Measurements from ENCODE around the gene DLEC1.
A peak's percentile ranks its signal among the peaks of the same experiment; 100 is the strongest.
"Not testable (repeated sequence)": the region's sequence is repeated elsewhere in the genome, so short reads cannot be mapped to it uniquely, and the experiment has no call there.

Gene DLEC1

DNA sequence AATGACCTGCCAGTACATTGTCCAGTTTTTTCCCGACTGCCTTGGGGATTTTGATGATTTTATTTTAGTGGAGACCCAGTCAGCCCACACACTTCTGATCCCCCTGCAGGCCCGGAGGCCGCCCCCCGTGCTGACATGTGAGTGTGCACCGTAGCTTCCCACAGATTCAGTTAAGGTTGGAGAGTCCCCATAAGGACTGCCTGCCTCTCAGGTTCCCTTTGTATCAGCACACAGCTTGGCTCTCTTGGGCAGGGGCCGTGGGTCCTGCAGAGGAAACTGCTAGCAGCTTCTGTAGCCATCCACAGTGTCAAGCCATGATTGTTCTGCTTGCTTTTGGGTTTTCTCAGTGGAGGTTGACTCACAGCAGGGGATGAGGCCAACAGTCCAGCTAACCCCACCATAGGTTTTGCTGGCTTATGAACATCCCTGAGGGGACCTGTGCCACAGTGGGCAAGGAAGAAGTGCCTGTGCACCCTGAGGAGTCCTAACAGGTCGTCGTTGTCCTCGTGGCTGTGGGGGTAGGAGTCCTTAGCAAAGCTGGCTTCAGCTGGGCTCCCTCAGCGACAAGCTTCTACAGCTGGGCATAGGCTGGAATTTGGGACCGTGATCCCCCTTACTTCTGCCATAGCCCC, 46.4 kb downstream of the DLEC1 start:
- no peak for DNase-seq

DNA sequence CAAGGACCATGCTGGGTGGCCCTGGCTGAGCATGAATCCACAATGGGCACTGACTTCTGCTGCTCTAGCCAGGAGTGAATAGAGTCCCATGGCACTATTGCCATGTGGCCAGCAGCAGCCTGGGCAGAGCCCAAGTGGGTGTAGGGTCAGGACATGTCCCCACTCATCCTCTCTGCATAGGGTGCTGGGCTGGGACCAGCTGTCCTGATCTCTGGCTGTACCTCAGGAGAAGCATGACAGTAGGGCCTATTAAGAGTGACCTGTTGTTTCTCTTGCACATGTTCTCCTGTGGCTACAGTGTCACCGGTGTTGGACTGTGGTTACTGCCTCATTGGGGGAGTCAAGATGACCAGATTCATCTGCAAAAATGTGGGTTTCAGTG, 46.9 kb downstream of the DLEC1 start:
- no peak for DNase-seq

DNA sequence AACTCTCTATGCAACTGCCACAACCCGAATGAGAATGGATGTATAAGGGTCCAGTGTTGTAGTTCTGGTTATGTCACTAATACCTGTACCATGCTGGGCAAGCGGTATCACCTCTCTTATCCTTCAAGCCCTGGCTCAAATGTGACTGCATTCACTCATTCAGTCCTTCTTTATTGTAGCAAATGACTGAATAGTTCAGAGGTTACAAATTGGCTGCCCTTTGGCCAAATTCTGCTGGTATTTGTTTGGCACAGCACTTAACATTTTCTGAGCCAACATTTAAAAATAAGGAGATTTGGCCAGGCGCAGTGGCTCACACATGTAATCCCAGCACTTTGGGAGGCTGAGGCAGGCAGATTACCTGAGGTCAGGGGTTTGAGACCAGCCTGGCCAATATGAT, 47.5 kb downstream of the DLEC1 start:
- no peak for DNase-seq

DNA sequence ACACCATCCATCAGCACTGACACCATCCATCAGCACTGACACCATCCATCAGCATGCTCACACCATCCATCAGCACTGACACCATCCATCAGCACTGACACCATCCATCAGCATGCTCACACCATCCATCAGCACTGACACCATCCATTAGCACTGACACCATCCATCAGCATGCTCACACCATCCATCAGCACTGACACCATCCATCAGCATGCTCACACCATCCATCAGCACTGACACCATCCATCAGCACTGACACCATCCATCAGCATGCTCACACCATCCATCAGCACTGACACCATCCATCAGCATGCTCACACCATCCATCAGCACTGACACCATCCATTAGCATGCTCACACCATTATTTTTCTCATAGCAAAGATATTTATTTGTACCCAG, 48.3 kb downstream of the DLEC1 start:
- DNase-seq, result not testable (repeated sequence)

DNA sequence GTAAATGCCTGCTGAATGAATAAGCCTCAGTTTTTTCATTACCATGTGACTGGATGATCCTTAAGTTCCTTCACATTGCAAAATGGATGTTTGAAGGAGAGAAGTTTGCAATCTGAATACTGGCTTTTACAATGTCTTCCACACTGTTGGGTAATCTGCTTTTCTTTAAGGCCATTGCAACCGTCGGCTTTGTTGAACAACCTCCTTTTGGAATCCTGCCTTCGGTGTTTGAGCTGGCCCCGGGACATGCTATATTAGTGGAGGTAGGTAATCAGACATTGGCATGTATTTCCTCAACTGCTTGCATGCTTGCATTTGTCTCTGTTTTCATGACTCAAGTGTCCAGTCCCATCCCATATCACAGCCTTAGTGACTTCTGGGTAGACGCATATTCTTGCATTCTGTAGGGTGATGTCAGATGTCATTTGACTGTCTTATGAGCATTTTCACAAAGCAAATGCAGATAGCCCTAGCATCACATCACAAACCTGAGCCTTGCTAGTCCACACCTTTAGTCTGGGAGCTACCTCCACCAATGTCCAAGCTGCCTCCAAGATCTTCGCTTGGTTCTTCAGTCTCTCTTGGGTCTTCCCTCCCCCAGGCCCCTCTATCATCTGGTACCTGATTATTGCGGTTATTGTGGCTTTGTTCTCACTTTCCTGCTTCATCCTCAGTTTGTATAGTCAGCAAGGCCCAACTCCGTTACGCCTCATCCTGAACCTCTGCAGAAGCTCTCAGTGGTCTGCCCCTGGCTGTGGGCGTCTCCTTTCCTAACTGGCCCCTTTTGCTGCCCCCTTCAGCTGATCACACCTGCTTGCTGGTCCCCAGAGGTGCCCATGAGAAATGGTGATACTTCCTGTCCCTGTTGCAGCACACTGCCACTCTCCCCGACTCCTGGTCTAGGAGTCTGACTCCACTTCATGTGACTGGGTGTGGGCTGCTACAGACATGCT, 49.4 kb downstream of the DLEC1 start:
- DNase-seq, result no peak

DNA sequence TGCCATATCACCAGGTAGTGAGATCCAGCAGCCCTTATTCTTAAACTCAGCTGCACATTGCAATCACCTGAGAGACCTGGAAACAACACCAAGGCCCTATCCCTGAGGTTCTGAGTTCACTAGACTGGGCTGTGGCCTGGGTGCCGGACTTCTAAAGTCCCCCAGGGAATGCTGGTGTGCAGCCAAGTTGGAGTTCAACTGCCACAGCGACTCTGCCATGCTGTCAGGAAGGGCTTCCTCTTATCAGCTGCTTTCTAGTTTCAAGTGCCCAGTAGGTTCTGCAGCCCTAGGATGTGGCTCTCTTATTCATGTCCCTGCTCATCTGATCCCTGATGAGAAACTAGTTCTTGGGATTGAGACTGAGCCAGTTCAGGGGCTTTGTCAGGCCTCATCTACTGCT, 50.2 kb downstream of the DLEC1 start:
- DNase-seq, result no peak

DNA sequence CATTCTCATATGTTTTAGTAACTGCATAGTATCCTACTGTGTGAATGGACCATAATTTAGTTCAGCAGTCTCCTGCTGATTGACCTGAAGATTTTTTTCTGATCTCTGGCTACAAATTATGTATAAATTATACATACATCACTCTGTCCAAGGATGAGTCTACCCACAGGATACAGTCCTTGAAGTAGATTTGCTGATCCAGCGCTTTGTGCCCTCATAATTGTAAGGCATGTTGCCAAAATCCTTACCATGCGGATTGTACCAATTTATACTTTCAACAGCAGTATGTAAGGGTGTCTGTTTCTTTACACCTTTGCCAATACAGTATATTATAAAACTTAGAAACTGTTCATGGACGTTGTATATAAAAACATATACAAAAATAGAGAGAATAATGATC, 51.4 kb downstream of the DLEC1 start:
- no peak for DNase-seq

DNA sequence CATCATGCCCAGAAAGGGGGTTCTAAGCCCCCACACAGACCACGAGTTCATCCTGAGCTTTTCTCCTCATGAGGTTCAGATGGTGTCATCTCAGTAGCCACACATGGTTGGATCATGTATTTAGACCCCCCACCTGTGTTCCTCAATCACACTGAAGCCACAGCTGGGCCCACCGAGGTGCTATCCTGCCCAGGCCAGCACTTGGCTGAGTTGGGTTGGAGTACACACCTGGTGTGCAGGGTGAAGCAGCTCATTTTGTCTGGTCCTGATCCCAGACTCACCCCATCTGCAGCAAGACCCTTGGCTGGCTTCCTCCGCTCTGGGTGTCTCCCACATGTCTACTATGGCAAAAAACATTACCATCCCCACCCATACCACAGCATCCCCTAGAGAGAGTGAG, 56.0 kb downstream of the DLEC1 start:
- no peak for DNase-seq

DNA sequence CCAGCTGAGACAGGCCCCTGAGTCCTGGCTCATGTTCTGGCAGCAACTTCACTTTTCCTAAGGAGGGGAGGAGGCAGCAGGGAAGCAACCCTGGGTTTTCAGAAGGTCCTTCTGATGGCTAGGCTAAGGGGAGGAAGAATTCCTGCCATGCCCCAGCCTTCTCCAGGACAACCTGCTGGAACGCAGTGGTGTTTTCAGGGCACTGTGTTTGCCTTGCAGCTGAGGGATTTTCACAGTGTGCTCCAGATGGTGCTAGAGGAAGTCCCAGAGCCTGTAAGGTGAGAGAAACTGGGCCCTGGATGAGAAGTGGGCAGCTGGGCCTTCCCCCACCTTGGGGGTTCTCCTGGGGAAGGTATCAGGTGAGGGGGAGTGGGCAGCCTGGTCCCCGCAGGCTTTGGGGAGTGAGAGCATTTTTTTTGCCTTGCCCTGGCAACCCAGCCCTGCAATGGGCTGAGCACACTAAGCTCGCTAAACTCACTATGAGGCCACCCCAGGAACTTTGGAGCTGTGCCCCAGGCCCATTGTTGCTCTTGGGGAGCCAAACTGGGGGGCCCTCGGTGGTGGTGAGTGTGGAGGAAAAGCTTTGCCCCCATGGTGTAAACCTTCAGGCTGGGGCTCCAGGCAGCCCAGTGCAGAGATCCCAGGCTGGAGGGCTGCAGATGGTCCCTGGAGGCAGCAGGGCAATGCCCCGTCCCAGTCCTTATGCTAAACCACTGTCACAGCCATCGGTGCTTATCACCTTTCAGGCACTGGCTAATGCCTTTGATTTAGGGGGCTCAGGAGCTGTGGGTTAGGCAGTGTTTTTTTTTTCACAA, 56.9 kb downstream of the DLEC1 start:
- DNase-seq, result no peak

DNA sequence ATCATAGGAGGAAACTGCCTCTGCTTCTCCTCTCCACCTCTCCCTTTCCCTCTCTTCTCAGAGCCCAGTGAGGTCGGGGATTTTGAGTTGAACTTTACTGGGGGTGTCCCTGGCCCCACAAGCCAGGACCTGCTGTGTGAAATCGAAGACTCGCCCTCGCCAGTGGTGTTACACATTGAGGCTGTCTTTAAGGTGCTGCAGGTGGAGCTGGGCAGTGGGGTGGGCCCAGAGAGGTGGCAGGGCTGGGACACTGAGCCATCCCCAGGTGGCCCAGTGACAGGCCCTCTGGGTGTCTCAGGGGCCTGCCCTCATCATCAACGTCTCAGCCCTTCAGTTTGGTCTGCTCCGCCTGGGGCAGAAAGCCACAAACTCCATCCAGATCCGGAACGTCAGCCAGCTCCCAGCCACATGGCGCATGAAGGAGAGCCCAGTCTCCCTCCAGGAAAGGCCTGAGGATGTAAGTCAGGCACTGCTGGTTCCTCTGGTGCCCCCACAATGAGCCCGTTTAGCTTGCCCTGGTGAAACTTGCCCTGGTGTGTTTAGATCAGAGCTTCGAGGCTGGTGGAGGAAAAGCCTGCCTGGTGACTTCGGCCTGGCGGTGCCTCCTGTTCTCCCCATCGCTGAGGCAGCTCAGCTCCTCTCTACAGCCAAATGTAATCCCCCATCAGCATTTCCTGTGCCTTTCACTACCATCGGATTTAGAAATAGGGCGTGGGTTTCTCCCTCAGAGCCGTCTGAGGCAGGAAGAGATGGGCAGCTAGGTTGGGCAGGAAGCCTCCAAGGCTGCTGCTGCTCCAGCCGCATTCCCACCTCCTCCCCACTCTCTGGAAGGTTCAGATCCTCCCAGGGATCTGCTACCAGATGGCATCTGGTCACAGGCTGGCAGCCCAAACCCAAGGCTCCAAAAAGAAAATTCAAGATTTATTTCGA, 58.7 kb downstream of the DLEC1 start:
- no peak for DNase-seq

DNA sequence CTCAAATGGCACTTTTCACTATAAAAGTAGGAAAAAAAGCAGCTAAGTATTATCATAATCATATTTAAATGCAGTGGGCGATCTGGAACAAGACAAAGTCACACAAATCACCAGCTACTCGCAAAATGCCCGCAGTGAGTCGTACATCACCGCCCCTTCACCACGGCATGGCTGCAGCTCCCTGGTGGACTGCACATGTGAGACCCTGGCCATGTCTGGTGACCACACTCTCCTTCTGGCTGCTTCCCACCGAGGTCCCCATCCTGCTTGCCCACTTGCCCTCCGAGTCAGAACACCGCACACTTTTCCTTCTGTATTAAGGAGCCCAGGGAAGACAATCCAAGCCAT, 59.3 kb downstream of the DLEC1 start:
- DNase-seq, result no peak

DNA sequence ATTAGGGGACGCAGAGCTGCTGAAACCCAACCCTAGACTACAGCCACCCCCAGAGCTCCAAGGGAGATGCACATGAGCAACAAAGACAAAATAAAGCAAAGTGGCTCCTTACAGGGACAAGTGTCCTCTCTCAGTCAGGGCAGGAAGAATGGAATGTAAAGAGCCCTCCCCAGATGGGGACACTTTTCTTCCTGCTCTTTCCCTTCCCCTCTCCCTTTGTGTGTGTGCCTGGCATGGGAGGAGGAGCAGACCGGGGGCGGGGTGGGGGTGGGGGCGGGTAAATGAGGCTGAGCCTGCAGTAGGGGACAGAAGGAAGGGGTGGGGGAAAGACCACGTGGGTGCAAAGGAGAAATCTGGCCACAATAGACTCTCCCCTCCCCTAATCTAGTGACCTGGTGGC, 60.5 kb downstream of the DLEC1 start:
- DNase-seq, result no peak

DNA sequence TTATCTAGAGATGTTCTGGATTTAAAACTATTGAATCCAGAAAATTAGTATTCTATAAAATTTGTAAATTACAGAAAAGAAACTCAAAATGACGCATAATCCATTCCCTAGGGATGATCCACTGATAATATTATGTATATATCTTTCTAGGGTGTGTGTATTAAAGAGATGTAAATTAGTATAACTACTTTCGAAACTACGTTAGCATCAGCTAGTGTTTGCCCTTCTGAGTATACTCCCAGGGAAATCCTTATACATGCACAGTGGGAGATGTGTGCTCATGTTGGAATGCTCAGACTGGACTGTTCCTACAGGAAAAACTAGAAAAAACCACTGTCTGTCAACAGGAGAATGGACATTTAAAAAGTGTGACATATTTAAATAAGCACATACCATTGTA, 61.5 kb downstream of the DLEC1 start:
- no peak for DNase-seq

DNA sequence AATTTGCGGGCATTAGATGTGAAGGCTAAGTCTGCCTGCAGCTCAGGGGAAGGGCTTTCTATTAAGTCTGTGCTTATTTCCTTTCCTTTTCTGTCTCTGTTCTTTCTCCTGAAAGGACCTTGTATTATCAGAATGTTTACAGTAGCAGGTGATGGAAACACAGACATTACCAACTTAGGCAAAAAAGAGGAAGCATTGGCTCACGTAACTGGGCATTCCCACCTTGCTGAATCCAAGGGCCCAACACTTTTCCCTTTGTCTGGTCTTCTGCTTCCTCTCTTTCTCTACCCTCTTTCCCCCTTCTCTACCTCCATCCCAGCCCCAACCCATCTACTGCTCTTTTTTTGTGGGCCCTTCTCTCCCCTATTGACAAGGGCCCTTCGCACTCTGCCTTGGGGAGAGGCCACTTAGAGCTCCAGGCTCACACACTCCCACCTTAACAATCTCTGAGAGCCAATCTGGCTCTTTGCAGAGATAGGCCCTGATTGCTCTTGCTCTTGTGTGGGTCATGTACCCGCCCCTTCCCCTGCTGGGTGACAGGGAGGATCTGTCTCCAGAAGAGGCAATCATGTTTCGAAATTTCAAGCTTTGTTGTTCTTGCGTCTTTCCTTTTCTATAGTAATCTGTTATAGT, 62.9 kb downstream of the DLEC1 start:
- DNase-seq, result no peak

DNA sequence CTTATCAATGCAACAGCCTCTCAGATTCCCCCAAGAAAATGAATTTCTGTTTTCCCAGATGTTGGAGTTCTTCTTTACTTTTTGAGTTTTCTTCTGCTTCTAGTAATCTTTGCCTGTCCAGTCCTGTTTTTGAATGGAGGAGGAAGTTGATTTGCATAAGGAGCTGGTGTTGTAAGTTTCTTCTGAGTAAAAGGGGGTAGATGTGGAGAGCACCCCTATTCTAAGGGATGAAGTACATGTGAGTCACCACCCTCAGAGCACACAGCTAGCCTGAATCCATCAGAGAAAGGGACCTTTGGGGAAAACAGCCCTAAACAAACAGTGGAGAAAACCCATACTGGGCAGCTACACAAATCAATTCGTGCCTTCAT, 63.4 kb downstream of the DLEC1 start:
- no peak for DNase-seq

DNA sequence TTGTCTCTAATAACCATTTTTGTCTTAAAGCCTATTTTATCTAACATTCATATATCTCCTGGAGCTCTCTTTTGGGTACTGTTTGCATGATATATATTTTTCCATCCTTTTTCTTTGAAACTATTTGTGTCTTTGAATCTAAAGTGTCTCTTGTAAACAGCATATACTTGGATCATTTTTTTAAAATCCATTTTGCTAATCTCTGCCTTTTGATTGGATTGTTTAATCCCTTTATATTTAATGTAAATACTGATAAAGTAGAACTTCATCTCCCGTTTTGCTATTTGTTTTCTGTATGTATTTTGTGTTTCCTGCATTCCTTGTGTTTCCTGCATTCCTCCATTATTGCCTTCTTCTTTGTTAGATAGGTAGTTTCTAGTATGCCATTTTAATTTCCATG, 66.5 kb downstream of the DLEC1 start:
- DNase-seq, result no peak

DNA sequence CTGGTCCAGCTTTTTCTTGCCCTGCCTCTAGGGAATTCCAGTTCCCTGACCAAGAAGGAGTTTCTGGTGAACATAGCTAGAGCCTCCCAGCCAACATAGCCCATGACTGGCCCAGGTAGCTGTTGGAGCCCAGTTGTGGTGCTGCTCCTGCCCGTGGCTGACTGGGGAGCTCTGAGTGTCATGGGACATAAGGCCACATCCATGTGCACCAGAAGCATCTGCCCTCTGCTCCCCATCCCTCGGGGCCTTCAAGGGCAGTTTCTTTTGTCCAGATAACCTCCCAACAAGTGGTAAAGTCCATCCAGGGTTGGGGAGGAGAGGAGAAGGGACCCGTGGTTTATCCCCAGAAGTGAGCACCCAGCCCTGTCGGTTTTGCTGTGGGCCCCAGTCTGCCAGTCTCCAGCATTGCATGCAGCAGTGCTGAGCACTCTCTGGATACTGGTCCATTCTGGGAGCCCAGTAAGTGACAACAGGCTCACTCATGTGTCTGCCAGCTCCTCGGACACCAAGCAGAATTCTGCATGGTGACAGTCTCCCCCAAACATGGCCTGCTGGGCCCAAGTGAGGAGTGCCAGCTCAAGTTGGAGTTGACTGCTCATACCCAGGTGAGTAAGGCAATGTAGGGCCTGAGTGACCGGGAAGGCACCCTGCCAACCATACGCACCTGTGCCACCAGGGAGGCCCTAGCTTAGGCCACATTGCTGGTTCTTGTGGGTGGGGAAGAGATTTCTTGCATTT, 69.1 kb downstream of the DLEC1 start:
- peak; percentile 15 for DNase-seq

DNA sequence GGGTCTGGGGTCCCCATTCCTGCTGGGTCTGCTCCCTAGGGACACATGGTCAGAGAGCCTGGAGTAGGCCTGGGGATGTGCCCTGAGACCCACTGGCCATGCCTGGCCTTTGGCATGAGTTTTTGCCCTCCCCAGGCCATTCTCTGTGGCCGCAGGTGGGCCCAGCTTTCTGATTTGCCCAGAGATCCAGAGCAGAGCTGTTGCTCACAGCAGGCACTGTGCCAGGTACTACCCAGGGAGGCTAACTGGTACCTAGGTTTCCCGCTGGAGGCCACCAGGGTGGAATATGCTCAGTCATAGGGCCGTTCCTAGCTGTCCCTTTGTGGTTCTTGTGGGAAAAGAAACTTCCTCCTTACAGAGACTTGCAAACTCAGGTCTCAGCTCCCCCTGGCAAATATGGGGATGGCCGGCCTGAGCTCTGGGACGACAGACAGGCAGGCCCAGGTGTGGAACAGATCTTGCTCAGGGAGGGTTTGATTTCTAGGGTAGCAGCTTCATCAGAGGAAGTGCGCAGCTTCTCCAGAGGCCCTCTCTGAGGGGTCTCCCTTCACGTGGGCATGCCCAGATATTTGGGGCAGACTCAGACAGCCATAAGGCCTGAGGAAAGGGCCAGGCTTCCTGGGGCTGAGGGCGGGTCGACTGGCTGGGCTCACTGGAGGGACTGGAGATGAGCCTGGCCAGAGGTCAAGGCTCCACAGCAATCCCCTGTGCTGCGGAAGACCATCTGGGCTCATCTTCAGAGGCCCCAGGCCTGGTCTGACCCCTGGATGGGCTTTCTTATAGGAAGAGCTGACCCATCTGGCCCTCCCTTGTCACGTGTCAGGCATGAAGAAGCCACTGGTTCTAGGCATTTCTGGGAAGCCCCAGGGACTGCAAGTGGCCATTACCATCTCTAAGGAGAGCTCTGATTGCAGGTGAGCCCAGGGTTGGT, 69.9 kb downstream of the DLEC1 start:
- peak; percentile 12 for DNase-seq

DNA sequence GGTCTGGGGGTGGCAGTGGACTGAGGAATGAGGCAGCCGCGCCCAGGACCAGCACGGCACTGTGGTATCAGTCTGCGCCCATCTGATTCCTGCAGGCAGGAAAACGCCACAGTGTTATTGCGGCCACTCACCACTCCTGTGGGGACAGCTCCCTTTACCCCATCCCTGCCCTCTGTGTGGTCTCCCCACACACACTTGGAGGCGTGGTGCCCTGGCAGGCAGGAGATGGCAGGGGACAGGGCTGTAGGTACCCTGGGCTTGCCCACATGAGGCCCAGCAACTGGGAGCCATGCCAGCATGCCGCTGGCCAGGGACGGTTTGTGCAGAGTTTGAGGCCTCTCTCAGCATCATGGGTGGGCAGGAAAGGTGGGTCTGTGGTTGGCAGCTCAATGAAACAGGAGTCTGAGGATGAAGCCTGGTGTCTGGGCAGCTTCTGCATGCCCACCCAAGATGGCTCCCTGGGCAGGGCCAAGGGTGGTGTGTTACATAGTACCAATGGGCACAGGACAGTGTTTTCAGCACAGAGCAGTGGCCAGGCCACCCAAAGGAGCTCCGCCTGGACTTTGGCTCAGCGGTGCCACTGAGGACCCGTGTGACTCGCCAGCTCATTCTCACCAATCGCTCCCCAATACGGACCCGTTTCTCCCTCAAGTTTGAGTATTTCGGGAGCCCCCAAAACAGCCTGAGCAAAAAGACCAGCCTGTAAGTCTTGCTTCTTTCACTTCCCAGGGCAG, 70.7 kb downstream of the DLEC1 start:
- DNase-seq, result peak; percentile 10
